Kasumi-1 (cell line): ENCODE measurements around the gene SLC35A1.

Experiments used
- DNase-seq, 2 experiments: peaks; one replicate each; lab custom pipeline; 2025; lab: John Stamatoyannopoulos, UW

SLC35A1 gene

GRCh38 chr6:87529221-87529620, 56.4 kb downstream of the SLC35A1 start:
- no peak for DNase-seq

DNA sequence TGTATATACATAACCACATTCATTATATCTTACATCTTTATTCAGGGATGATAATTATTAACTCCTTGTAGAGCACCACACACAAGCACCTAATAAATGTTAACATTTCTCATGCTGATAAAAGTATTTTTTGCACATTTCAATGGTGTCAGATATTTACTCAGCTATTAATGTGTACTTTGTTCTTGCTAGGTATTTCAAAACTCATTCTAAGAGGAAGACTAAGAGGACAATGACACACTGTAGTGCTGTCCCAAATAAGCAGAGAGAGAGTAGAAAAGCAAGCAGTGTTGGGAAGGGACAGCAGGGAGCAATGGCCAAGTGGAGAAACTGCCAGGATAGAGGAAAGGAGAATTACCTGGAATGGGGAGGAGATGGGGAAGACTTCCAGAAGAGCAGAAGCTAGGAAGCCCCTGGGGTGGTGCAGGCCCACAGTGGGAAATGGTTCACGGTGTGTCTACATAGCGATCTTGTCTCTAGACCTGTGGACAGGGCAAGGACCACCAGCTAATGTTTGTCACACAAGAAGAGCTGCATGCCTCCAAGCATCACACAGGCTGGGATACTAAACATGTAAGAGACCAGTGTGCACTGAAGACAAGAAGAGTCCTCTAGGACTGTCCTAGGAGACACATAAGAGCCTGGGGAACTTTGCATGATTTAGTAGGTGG, 61.7 kb downstream of the SLC35A1 start:
- DNase-seq = no peak

DNA sequence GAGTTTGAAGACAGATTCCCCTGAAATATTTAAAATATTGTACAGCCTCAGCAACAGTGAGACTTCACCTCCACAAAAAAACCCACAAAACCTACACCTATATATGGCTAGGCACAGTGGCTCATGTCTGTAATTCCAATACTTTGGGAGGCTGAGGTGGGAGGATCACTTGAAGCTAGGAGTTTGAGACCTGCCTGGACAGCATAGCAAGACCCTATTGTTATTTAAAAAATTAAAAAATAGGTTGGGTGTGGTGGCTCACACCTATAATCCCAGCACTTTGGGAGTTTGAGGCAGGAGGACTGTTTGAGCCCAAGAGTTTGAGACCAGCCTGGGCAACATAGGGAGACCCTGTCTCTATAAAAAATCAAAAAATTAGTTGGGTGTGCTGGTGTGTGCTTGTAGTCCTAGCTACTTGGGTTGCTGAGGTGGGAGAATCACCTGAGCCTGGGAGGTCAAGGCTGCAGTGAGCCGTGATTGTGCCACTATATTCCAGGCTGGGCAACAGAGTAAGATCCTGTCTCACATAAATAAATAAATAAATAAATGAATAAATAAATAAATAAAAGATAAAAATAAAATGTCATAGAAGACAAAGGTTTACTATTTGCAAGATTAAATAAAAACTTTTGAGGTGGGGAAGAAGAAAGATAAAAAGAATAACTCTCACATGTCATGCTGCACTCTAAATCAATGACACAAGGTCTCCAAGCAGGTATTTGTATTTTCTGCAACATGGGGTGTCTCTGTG, 65.9 kb downstream of the SLC35A1 start:
- DNase-seq = no peak

DNA sequence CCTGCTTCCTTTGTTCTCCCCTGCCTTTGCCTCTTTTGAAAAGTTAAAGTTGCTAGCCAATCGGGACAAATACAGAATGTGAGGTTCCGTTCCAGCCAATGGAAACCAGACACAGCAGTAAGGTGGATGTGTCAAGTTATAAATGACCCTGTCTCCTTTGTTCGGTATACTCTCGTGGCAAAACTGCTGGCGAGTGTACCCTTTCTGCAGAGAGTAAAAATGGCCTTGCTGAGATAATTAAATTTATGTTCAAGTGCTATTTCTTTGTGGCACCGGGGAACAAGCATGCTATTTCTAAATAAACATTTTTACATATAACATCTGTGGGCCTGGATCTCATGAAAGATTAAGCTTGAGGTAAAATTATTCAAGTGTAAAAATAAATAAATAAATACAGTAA, 66.8 kb downstream of the SLC35A1 start:
- no peak for DNase-seq

DNA sequence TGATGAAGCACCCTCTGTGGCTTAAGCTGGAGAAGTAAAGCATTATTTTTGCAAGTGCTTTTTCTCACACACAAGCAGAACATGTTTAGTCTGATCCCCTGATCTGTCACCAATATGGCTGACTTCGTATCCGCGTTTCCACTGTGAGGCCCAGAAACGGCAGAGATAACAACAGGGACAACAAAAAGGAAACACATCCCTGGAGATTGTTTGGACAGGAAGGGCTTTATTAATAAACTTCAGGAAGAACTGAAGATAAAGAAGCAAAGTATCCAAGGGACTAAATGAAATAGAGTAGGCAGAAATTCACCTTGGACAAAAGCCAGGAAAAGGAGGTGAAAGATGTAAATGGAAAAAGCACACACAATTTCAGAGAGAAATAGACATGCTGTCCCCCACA, 67.8 kb downstream of the SLC35A1 start:
- no peak for DNase-seq

DNA sequence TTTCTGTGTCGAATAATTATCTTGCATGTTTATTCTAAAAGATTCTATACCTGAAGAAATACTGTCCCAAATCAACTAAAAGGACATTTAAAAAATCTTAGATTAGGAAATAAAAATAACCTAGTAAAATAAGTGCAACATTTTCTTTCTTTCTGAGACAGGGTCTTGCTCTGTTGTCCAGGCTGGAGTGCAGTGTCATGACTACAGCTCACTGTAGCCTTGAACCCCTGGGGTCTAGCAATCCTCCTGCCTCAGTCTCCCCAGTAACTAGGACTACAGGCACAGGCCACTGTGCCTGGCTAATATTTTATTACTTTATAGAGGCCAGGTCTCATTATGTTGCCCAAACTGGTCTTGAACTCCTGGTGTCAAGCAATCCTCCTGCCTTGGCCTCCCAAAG, 68.3 kb downstream of the SLC35A1 start:
- DNase-seq = no peak

DNA sequence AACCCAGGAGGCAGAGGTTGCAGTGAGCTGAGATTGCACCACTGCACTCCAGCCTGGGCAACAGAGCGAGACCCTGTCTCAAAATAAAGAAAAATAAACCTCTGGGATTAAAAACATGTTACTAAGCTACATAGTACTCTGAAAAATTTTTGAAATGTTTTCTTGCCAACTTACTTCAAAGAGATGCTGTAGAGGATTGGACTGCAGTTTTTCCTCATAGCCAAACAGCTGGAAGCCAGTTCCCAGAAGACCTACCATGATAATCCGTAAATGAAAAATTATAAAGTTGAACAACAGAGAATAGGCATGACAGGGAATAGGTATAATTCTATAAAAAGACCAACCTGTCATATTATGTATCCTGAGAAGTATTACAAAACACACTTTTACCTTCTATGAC, 69.0 kb downstream of the SLC35A1 start:
- no peak for DNase-seq

- no peak for DNase-seq
Observed at GRCh38 chr6:87543696-87544473, 71.1 kb downstream of the SLC35A1 start.

DNA sequence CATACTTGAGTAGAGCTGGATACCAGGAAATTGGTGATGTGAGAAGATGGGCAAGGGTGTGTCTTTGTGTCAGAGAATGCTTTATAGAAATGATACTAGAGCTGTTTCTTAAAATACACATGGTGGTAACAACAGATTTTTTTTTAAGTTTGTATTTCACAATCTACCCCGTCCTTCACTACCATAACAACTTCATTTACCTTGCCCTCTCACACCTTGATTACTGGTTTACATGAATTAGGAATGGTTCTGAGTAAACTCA, 71.6 kb downstream of the SLC35A1 start:
- DNase-seq = no peak

DNA sequence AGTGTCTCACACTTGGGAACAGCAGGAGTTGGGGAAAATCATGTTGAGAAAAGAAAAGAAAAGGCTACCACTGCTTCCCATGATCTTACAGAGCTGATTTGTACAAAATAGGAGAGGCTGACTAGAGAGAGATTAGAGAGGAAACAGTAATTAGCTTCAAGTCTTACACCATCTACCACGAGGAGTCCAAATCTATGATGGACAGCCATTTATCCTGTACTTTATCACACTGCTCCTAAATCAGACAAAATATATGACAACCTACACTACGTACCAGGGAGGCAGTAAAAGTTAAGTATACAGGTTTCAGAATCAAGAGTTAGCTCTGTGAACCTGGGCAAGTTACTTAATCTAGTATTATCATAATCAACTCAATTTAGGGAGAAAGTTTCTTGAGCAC, 79.0 kb downstream of the SLC35A1 start:
- DNase-seq = no peak

GRCh38 chr6:87553159-87553765, 80.5 kb downstream of the SLC35A1 start:
- no peak for DNase-seq

DNA sequence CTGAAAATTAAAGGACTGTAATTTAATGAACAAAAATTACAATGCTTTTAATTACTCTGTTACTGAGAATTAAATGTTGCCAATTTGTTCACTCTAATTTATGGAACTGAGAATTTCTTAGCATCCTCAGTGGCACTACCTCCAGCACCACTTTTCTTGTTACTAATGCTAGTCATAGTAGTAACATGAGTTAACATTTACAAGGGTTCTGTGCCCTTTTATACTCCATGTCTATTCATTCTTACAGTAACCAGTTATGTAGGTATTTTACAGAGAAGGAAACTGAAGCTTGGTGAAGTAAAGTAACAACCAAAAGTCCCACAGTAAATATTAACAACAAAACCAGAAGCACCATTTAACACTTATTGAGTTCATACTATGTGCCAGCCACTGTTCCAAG, 82.7 kb downstream of the SLC35A1 start:
- no peak for DNase-seq

DNA sequence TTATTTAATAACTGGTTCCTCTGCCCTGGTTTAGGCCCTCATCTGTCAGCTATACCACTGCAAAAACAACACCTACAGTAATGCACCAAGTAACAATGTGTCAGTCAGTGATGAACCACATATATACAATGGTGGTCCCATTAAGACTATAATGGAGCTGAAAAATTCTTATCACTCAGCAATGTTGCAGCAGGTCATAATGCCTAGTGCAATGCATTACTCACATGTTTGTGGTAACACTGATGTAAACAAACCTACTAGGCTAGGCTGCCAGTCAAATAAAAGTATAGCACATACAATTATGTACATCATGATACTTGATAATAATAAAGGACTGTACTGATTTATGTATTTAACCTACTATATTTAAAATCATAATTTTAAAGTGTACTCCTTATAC, 85.7 kb downstream of the SLC35A1 start:
- no peak for DNase-seq

DNA sequence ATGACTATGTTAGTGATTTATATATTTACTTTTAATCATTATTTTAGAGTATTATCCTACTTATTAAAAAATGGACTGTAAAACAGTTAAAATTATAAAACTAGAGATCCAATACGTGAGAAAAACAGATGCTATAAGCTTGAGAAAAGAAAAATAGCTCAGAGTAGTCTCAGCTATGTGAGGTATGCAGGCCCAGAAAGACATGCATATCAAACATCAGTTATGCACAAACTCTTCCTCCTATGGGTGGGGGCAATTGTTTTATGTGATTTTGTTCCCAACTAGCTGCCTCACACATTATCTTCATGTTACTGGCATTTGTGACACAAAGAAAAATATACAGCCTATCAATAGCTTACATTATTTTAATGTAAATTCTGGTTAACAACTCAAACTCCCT, 88.2 kb downstream of the SLC35A1 start:
- DNase-seq = no peak
